ENCODE measurements around the gene C5orf63. TPM values are rescaled to one million over a fixed set of nuclear protein-coding genes. Genes with fewer than 3 reads are reported as not detected.
"Not testable (repeated sequence)": the region's sequence is repeated elsewhere in the genome, so short reads cannot be mapped to it uniquely, and the experiment has no call there.

C5orf63 gene
- 10 to 100 TPM in 1 of 2 experiments, 1 to 10 TPM in 1; 8.2 to 10.9 TPM for total RNA-seq

DNA sequence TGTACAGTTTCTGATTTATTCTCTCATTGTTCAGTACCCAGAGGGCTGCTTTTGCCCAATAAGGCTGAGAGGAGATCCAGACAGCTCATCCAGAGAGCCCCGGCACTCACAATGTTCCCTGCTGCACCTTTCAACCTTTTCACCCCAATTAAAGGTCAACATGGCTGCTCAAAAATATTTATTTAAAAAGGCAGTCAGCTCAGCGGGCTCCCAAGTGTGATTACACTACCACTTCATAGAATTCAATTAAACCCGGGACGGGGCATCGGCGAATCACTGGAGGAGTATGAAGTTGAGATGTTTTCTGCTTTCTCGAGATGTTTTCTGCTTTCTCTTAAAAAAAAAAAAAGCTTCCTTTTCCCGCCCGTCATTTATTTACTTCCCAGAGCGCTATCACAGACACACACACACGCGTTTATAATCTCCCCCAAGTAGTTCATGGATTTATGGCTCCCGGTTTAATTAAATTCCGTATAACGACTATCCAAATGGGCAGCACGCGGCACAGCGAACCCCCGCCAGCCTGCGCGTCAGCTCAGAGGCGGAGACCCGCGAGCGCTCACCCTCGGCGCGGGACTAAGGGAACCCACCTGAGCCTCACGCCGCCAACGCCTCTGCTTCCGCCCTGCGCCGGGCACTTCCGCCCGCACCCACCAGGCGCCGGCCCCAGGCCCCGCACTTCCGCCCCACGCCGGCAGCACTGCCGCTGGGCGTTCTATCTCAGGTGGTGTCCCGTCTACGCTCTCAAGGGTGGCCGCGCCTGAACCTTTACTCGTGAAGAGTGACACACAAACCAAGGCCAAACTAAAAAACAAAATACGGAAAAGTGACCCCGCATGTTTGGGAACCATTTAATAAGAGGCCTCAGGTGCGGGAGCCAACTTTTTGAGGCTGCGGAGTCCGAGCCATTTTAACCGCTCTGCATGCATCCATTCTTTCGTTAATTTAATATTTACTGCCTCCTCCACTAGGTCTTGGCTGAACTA, at the start of gene C5orf63:
C5orf63 (minus strand) TSS at position 642 of the 986 bp plus-strand sequence. CDS start 14,507 bp downstream, outside the sequence.
- Mint-ChIP-seq H3K9me3 (peaks cover 2% of the 10 kb centered on the region), H3K27ac (peak within 1 kb of the TSS; percentile 92), H3K27me3 (no peaks in the 10 kb centered on the region), H3K36me3 (peaks cover 23% of the 10 kb centered on the region), H3K4me1 (peaks cover 10% of the 10 kb centered on the region), H3K4me3 (peak within 1 kb of the TSS; percentile 86)
- peak; percentile 89 for DNase-seq

DNA sequence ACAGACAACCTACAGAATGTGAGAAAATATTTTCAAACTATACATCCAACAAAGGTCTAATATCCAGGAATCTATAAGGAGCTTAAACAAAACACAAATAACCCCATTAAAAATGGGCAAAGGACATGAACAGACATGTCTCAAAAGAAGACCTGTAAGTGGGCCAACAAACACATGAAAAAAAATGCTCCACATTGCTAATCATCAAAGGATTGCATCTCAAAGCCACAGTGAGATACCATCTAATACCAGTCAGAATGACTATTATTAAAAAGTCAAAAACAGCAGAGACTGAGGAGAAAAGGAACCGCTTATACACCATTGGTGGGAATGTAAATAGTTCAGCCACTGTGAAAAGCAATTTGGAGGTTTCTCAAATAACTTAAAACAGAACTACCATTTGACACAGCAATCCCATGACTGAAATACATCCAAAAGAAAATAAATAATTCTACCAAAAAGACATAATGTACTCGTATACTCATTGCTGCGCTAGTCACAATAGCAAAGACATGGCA, 39.1 kb upstream of the C5orf63 start:
- Mint-ChIP-seq H3K9me3 (peaks cover 6% of the 10 kb centered on the region), H3K36me3 (no peaks in the 10 kb centered on the region), H3K4me3 (no peak overlapping the region), H3K27me3 (peaks cover 11% of the 10 kb centered on the region), H3K27ac (no peak overlapping the region), H3K4me1 (no peaks in the 10 kb centered on the region)
- DNase-seq: no peak

DNA sequence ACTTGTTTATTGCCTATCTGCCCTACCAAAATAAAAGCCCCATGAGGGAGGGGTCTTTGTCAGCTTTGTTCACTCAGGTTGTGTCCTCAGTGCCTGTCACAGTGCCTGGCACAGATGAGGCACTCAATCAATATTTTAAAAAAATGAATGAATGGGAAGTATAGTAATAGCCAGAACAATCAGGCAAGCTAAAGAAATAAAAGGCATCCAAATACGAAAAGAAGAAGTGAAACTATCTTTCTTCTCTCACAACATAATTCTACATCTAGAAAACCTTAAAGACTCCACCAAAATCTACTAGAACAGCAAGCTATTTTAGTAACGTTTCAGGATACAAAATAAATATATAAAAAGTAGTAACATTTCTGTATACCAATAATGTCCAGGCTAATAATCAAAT, 37.8 kb upstream of the C5orf63 start:
- peaks cover 11% of the 10 kb centered on the region for H3K27me3 Mint-ChIP-seq
- no peak for DNase-seq
- H3K36me3 Mint-ChIP-seq: no peaks in the 10 kb centered on the region
- H3K9me3 Mint-ChIP-seq: peaks cover 7% of the 10 kb centered on the region
- H3K4me1 Mint-ChIP-seq: no peaks in the 10 kb centered on the region
- H3K27ac Mint-ChIP-seq: no peak overlapping the region
- H3K4me3 Mint-ChIP-seq: no peak overlapping the region

DNA sequence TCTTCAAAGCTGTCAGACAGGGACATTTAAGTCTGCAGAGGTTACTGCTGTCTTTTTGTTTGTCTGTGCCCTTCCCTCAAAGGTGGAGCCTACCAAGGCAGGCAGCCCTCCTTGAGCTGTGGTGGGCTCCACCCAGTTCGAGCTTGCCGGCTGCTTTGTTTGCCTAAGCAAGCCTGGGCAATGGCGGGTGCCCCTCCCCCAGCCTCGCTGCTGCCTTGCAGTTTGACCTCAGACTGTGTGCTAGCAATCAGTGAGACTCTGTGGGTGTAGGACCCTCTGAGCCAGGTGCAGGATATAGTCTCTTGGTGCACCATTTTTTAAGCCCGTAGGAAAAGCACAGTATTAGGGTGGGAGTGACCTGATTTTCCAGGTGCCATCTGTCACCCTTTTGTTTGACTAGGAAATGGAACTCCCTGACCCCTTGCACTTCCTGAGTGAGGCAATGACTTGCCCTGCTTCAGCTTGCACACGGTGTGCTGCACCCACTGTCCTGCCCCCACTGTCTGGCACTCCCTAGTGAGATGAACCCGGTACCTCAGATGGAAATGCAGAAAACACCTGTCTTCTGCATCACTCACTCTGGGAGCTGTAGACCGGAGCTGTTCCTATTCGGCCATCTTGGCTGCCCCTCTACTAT, 35.4 kb upstream of the C5orf63 start:
- H3K36me3 Mint-ChIP-seq, H3K4me1 Mint-ChIP-seq, H3K9me3 Mint-ChIP-seq, H3K4me3 Mint-ChIP-seq, H3K27ac Mint-ChIP-seq, DNase-seq: not testable (repeated sequence)
- H3K27me3 Mint-ChIP-seq: peaks cover 11% of the 10 kb centered on the region

DNA sequence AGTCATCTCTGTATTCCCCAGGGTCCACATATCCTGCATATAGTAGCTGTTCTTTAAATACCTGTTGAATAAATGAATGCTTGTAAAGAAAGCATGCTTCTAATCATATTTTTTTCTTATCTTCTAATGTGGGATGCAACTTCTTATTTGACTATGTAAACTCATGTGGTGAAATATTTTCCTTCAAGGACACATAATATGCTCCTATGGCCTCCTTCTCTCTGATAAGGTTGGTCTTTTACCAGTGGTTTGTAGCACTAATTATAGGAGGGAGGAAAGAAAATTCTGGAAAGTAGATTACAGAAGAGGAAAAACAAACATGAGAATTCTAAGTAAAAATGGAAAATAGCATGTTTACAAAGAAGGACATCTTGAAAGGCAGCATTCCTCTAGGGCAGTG, 28.6 kb upstream of the C5orf63 start:
- no peaks in the 10 kb centered on the region for H3K27me3 Mint-ChIP-seq
- H3K27ac Mint-ChIP-seq: no peak overlapping the region
- H3K36me3 Mint-ChIP-seq: no peaks in the 10 kb centered on the region
- DNase-seq: no peak
- H3K4me1 Mint-ChIP-seq: peaks cover 6% of the 10 kb centered on the region
- no peak overlapping the region for H3K4me3 Mint-ChIP-seq
- H3K9me3 Mint-ChIP-seq: peaks cover 2% of the 10 kb centered on the region

DNA sequence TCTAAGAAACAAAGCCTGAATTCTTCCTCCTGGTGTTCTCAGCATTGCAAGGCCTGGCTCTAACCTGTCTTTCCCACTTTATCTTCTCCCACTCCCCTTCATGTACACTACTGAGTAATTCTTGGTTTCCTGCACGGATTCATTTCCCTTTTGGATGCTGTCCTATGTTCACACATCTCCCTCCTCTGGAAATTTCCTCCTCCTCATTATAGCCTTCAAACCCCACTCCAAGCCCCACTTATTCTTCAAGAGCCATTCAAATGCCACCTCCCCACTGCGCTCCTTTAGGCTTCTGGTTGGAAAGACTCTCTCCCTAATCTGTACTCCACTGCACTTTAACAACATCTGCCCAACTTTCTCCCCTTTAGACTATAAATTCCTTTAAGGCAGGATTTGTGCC, 28.2 kb upstream of the C5orf63 start:
- no peak overlapping the region for H3K4me3 Mint-ChIP-seq
- H3K9me3 Mint-ChIP-seq: peaks cover 2% of the 10 kb centered on the region
- DNase-seq: no peak
- no peak overlapping the region for H3K27ac Mint-ChIP-seq
- H3K4me1 Mint-ChIP-seq: peaks cover 6% of the 10 kb centered on the region
- H3K36me3 Mint-ChIP-seq: no peaks in the 10 kb centered on the region
- no peaks in the 10 kb centered on the region for H3K27me3 Mint-ChIP-seq

DNA sequence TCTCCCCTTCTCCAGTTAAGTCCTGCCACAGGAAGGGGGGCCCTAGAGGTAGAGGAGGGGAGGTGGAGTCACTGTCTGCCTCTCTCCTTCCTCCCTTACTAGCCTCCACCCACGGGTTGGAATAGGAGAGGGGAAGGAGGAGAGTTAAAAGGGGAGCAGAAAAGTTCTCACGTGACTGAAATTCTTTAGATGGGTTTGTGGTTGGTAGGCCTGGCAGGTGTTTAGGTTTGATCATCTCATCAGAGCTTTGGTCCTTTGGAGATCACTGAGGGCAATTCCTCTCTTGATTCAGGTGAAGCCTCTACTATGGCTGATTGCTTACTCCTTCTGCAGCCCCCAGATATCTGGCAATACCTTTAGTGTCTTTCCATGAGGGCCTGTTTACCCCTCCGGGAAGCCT, 24.9 kb upstream of the C5orf63 start:
- no peak overlapping the region for H3K4me3 Mint-ChIP-seq
- H3K36me3 Mint-ChIP-seq: no peaks in the 10 kb centered on the region
- H3K27ac Mint-ChIP-seq: no peak overlapping the region
- no peak for DNase-seq
- H3K27me3 Mint-ChIP-seq: no peaks in the 10 kb centered on the region
- H3K4me1 Mint-ChIP-seq: peaks cover 6% of the 10 kb centered on the region
- H3K9me3 Mint-ChIP-seq: no peaks in the 10 kb centered on the region

DNA sequence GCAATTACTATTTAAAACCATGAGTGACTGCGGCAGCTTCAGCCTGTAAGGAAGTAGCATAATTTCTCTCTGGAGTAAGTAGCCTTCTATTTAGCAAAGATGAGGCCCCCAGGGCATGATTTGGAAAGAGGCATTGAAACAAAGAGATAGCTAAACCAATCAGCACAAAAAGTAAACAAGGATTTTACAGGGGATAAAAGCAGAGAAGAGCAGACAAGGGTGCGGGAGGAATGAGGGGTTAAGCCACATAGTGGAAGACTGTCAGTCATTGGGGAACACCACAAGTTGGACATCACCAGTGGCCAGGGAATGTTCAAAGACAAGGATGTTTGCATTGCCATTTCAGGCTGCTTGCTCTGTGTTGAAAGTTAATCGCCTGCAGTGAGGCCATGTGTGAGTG, 24.0 kb upstream of the C5orf63 start:
- H3K9me3 Mint-ChIP-seq: no peaks in the 10 kb centered on the region
- no peak overlapping the region for H3K27ac Mint-ChIP-seq
- H3K36me3 Mint-ChIP-seq: no peaks in the 10 kb centered on the region

DNA sequence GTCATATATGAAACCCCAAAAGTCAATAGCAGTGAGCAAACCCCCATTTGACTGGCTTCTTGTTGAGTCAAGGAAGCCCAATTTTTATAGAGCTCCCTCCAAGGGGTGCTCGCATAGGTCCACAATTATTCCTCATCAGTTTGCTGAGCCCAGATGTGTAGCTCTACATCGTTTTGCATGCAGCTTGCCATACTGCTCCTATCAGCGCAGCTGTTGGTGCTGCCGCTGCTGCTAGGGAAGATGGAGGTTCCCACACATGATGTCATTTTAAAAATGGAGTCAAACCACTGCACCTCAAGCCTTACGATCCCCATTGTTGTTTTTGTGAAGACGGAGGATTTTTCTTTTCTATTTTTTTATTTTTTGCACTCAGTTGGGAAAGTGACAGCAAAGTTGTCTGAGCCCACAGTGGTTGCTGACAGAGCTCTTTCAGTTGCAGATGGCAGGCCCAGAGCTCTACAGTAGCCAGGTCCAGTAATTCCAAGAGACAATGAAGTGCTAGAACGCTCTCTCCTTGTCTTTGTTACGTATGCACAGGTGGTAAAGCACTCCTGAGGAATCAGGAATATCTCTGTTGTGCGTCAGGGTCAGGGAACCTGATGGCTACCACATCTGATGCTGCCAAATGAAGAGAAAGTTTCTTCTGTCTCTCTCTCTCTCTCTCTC, 23.2 kb upstream of the C5orf63 start:
- Mint-ChIP-seq H3K27ac (no peak overlapping the region), H3K4me3 (no peak overlapping the region), H3K36me3 (no peaks in the 10 kb centered on the region), H3K9me3 (no peaks in the 10 kb centered on the region), H3K27me3 (no peaks in the 10 kb centered on the region), H3K4me1 (peaks cover 6% of the 10 kb centered on the region)
- no peak for DNase-seq

More for the DNA sequence above, 24.0 kb upstream of the C5orf63 start:
- H3K27me3 Mint-ChIP-seq: no peaks in the 10 kb centered on the region
- H3K4me1 Mint-ChIP-seq: peaks cover 6% of the 10 kb centered on the region
- H3K4me3 Mint-ChIP-seq: no peak overlapping the region
- DNase-seq: no peak

DNA sequence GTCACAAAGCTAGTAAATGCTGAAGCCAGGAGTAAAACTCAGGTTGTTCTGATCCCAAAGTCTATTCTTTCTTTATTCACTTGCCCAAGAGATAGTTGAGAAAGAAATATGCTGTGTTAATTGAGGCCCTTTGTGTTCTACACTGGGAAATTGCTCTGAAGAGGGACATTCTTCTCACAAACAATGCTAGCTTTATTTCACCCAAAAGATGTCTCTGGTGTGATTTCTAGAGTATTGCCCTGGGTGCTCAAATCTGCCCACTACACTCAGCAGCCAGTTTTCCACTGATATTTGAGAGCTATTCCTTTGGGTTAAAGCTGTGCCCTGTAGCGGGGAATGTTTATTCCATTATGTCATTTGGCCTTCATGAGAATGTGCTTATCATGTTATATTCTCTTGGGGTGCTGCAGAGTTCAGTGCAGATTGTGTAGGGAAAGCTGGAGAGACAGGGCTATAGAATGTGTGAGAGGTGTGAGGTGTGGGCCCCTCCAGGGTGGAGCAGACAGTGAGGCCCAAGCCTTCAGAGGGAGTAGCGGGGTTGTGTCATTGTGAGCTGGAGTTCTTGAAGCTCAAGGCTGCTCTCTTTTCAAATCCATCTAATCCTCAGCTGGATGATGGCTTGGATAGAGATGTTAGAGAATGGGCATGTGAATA, 21.0 kb upstream of the C5orf63 start:
- Mint-ChIP-seq H3K4me1 (peaks cover 7% of the 10 kb centered on the region), H3K27ac (no peak overlapping the region), H3K4me3 (no peak overlapping the region), H3K27me3 (no peaks in the 10 kb centered on the region), H3K9me3 (no peaks in the 10 kb centered on the region), H3K36me3 (no peaks in the 10 kb centered on the region)
- DNase-seq: no peak

DNA sequence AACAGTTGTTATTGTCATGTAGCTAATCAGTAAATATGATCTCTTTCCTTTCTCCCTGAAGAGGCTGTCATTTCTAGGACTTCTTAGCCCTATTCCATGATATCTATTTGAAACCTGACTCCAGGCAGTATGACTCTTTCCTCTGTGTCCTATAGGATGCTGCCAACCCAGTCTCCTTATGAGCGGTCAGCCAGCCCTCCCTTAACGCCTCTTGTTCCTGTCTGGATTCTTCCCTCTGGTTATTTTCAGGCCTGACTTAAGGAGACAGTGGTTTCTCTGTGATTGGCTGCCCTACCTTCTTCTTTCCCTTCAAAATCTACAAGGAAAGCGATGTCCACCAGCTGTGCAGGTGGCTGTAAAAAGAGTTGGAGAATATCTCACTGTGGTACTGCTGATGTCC, 19.4 kb upstream of the C5orf63 start:
- Mint-ChIP-seq H3K9me3 (no peaks in the 10 kb centered on the region), H3K27ac (no peak overlapping the region), H3K36me3 (no peaks in the 10 kb centered on the region), H3K4me3 (no peak overlapping the region), H3K4me1 (peaks cover 9% of the 10 kb centered on the region), H3K27me3 (no peaks in the 10 kb centered on the region)
- no peak for DNase-seq

DNA sequence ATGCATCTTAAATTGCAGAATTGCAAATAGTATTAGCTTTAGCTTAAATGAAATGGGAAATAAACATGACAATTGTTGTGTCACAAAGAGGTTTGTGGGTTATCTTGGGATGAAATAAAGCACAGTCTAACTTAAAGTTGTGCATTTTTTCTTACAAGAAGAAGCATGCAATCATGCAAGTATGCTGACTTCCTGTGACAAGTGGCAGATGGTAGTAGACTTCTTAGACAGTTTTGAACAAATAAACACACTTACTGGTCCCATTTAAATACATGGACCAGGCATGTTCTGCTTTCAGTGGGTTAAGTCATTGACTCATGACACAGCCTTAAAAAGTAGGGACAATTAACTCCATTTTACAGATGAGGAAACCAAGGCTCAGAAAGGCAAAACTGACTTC, 15.9 kb upstream of the C5orf63 start:
- H3K27me3 Mint-ChIP-seq: no peaks in the 10 kb centered on the region
- peaks cover 9% of the 10 kb centered on the region for H3K4me1 Mint-ChIP-seq
- no peak for DNase-seq
- H3K27ac Mint-ChIP-seq: peak overlapping the region; percentile 3
- H3K9me3 Mint-ChIP-seq: no peaks in the 10 kb centered on the region
- no peaks in the 10 kb centered on the region for H3K36me3 Mint-ChIP-seq
- no peak overlapping the region for H3K4me3 Mint-ChIP-seq

DNA sequence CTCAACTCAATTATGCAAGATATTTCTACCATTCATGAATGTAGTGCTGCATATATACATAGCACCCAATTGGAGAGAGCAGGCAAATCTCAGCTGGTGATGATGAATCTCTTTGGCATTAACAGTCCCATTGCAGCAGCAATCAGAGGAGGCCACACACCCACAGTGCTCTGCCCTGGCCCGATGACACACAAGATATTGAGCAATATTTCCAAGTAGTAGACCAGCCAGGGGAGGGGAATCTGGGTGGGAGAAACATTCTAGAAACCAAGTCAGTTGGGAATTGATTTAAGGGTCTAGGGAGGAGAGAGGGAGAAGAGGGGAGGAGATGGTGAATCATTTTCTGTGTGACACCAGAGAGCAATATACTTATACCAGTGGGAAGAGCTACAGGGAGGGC, 14.9 kb upstream of the C5orf63 start:
- no peak for DNase-seq
- H3K4me3 Mint-ChIP-seq: no peak overlapping the region
- no peaks in the 10 kb centered on the region for H3K27me3 Mint-ChIP-seq
- H3K4me1 Mint-ChIP-seq: peaks cover 9% of the 10 kb centered on the region
- no peaks in the 10 kb centered on the region for H3K36me3 Mint-ChIP-seq
- no peaks in the 10 kb centered on the region for H3K9me3 Mint-ChIP-seq
- H3K27ac Mint-ChIP-seq: no peak overlapping the region

DNA sequence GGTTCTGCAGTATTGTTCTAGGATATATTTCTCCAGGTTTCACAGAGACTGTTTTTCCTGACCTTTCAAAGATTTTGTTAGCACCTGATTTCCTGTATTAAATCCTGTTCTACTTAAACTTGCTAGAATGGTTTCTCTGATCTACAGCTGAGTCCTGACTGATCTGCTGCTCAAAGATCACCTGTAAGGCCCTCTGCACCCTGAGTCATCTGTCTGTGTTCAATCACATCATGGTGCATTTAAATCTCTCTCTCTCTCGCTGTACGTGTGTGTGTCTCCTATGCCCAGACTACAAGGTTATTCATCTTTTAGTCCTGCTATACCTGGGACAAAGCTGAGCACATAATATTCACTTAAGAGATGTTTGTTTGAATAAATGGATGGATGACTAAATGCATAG, 13.3 kb upstream of the C5orf63 start:
- DNase-seq: no peak
- Mint-ChIP-seq H3K9me3 (no peaks in the 10 kb centered on the region), H3K36me3 (no peaks in the 10 kb centered on the region), H3K27me3 (no peaks in the 10 kb centered on the region), H3K27ac (no peak overlapping the region), H3K4me3 (no peak overlapping the region), H3K4me1 (peaks cover 9% of the 10 kb centered on the region)

DNA sequence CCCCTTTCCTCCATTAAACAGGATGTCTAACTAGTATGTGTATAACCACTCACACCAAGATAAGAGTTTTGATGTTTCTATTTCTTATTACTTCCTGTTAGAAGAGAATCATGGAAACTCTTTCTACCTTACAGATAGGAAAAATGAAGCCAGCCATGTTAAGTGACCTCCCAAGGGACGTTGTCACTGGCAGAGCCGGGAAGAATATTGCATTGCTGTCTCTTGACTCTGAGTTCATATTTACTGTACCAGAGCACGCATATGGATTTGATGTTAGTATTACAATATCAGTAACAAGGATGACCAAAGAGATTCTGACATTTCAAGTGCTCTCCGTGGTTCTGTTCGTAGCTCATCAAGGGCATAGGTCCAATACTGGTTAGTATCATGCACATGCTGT, 12.5 kb upstream of the C5orf63 start:
- H3K27me3 Mint-ChIP-seq: no peaks in the 10 kb centered on the region
- H3K36me3 Mint-ChIP-seq: no peaks in the 10 kb centered on the region

More for the DNA sequence above, 12.5 kb upstream of the C5orf63 start:
- H3K27ac Mint-ChIP-seq: no peak overlapping the region
- H3K4me1 Mint-ChIP-seq: peaks cover 9% of the 10 kb centered on the region
- H3K9me3 Mint-ChIP-seq: no peaks in the 10 kb centered on the region
- no peak overlapping the region for H3K4me3 Mint-ChIP-seq
- no peak for DNase-seq

All from activated naive CD8-positive, alpha-beta T cell treated with anti-CD3 and anti-CD28 coated beads for 36 hours (primary cell).